ENCODE results near the gene RAD9A. TPM values are rescaled to one million over a fixed set of nuclear protein-coding genes. Genes with fewer than 3 reads are reported as not detected.

RAD9A gene
- total and polyA plus RNA-seq, 2 experiments from 2014 or later, result 13.9 to 17.0 TPM

- H3K9me3 Mint-ChIP-seq, result no peaks in the 10 kb centered on the region
- no peak overlapping the region; the same call in 1 of the 2 replicates for H2AFZ ChIP-seq
- no peaks in the 10 kb centered on the region for H3K9me2 ChIP-seq (ENCODE audit: insufficient read depth)
- no peaks in the 10 kb centered on the region for H4K20me1 ChIP-seq (replicated peaks; ENCODE audit: insufficient read depth)
- peaks cover 83% of the 10 kb centered on the region for H3K27me3 ChIP-seq (ENCODE audit: insufficient read depth)
- H3K4me3 ChIP-seq, result peak overlapping the region; percentile 72
- ATAC-seq (peak; percentile 25), DNase-seq (ENCODE audit: low spot score) (peak; percentile 77)
- peak overlapping the region; percentile 80 for H3K4me3 Mint-ChIP-seq
- peaks cover 45% of the 10 kb centered on the region for H3K4me1 Mint-ChIP-seq
- no peaks in the 10 kb centered on the region for H3K36me3 ChIP-seq (ENCODE audit: insufficient read depth)
- TF ChIP-seq CREB1 (CRISPR knock-in tag; IDR thresholded peaks at IDR 0.05; ENCODE audit: low read depth) (no peak), JUNB (IDR thresholded peaks at IDR 0.05; ENCODE audit: unreplicated experiment) (no peak), CTCF (conservative IDR thresholded peaks at IDR 0.05; ENCODE audit: low read depth in 2 of 2) (peak; percentile 38 to 59; a peak in 3 of 4 replicates), STAT1 (IDR thresholded peaks at IDR 0.05; ENCODE audit: unreplicated experiment) (no peak)
- H3K79me2 ChIP-seq (replicated peaks; ENCODE audit: insufficient read depth), result no peaks in the 10 kb centered on the region
- H3K4me1 ChIP-seq (ENCODE audit: insufficient read depth), result peaks cover 35% of the 10 kb centered on the region
- H3K27ac ChIP-seq (ENCODE audit: low read depth), result no peak overlapping the region
- no peaks in the 10 kb centered on the region; the same call in 2 of the 3 replicates for H3K36me3 Mint-ChIP-seq (ENCODE audit: low read depth)
- peak overlapping the region; percentile 87 for H3K4me2 ChIP-seq
- no peak overlapping the region for H3K27ac Mint-ChIP-seq
- H3K27me3 Mint-ChIP-seq (ENCODE audit: insufficient read depth, low read depth, poor library complexity), result peaks cover 39% of the 10 kb centered on the region
- 0 out of 2 replicates have a peak, but pooled peaks cover 4% of the 10 kb centered on the region for H3F3A ChIP-seq (replicated peaks; ENCODE audit: low read depth)
Measured at GRCh38 chr11:67371189-67371910, 20.4 kb upstream of the RAD9A start.

- Mint-ChIP-seq H3K4me3 (peak overlapping the region; percentile 80), H3K27ac (no peak overlapping the region), H3K9me3 (no peaks in the 10 kb centered on the region), H3K36me3 (ENCODE audit: low read depth) (no peaks in the 10 kb centered on the region; the same call in 2 of the 3 replicates), H3K4me1 (peaks cover 49% of the 10 kb centered on the region), H3K27me3 (ENCODE audit: insufficient read depth, low read depth, poor library complexity) (peaks cover 44% of the 10 kb centered on the region)
- no peak overlapping the region for H3K27ac ChIP-seq (ENCODE audit: low read depth)
- no peaks in the 10 kb centered on the region for H3K9me2 ChIP-seq (ENCODE audit: insufficient read depth)
- H2AFZ ChIP-seq, result peak overlapping the region; percentile 89; the same call in 1 of the 2 replicates
- H3K27me3 ChIP-seq (ENCODE audit: insufficient read depth), result peaks cover 88% of the 10 kb centered on the region
- no peaks in the 10 kb centered on the region for H3K36me3 ChIP-seq (ENCODE audit: insufficient read depth)
- H3K4me1 ChIP-seq (ENCODE audit: insufficient read depth), result peaks cover 41% of the 10 kb centered on the region
- DNase-seq (ENCODE audit: low spot score), result peak; percentile 45
- TF ChIP-seq POLR2AphosphoS5 (IDR thresholded peaks at IDR 0.05; ENCODE audit: low read depth), result no peak
- TF ChIP-seq EZH2 (IDR thresholded peaks at IDR 0.05; ENCODE audit: low read depth, unreplicated experiment), result peak; percentile 58
- TF ChIP-seq NANOG (IDR thresholded peaks at IDR 0.05; ENCODE audit: borderline replicate concordance), result no peak
- TF ChIP-seq ZNF114 (CRISPR knock-in tag; IDR thresholded peaks at IDR 0.05), result no peak
- peak overlapping the region; percentile 72 for H3K4me3 ChIP-seq
- peak; percentile 0; the same call in 1 of the 3 replicates for ATAC-seq
- peak overlapping the region; percentile 87 for H3K4me2 ChIP-seq
- no peaks in the 10 kb centered on the region for H4K20me1 ChIP-seq (replicated peaks; ENCODE audit: insufficient read depth)
- H3F3A ChIP-seq (replicated peaks; ENCODE audit: low read depth), result peaks cover 4% of the 10 kb centered on the region; the same call in 1 of the 2 replicates
- no peaks in the 10 kb centered on the region for H3K79me2 ChIP-seq (replicated peaks; ENCODE audit: insufficient read depth)
Measured at GRCh38 chr11:67371911-67372320, 19.9 kb upstream of the RAD9A start.

Data from GM23338 (cell line).